ENCODE results near the gene SLC25A13. TPM values are rescaled to one million over a fixed set of nuclear protein-coding genes. Genes with fewer than 3 reads are reported as not detected.

The SLC25A13 gene
- total and polyA plus RNA-seq, 2 donors: 11.5 to 30.5 TPM

- H3K4me1 ChIP-seq (ENCODE audit: insufficient read depth): peaks cover 1% of the 10 kb centered on the region
- H3K4me3 ChIP-seq (ENCODE audit: low read depth, low read length): no peak overlapping the region
- no peak for DNase-seq (ENCODE audit: extremely low spot score)
- H3K36me3 ChIP-seq (ENCODE audit: insufficient read depth): no peaks in the 10 kb centered on the region
- H3K27ac ChIP-seq (ENCODE audit: low read depth): no peak overlapping the region
- 87% methylated on average over 5 of the region's 5 CpGs for WGBS
These were observed 52.5 kb downstream of the SLC25A13 start for GRCh38 chr7:96269246-96269994.

- WGBS: 95% methylated on average over 1 of the region's 1 CpG
- H3K36me3 ChIP-seq (ENCODE audit: insufficient read depth): no peaks in the 10 kb centered on the region
- no peak for DNase-seq (ENCODE audit: extremely low spot score)
- H3K4me3 ChIP-seq (ENCODE audit: low read depth, low read length): no peak overlapping the region
- no peaks in the 10 kb centered on the region for H3K4me1 ChIP-seq (ENCODE audit: insufficient read depth)
- no peak overlapping the region for H3K27ac ChIP-seq (ENCODE audit: low read depth)
These were observed 55.3 kb downstream of the SLC25A13 start for GRCh38 chr7:96266580-96266979.

- H3K27ac ChIP-seq (ENCODE audit: low read depth): no peak overlapping the region
- no peak overlapping the region for H3K4me3 ChIP-seq (ENCODE audit: low read depth, low read length)
- 99% methylated on average over 1 of the region's 1 CpG for WGBS
- no peaks in the 10 kb centered on the region for H3K4me1 ChIP-seq (ENCODE audit: insufficient read depth)
- no peak for DNase-seq (ENCODE audit: extremely low spot score)
- H3K36me3 ChIP-seq (ENCODE audit: insufficient read depth): no peaks in the 10 kb centered on the region
These were observed 55.9 kb downstream of the SLC25A13 start for GRCh38 chr7:96266015-96266414.

GRCh38 chr7:96253964-96254363, 67.9 kb downstream of the SLC25A13 start:
- Histone ChIP-seq H3K36me3 (ENCODE audit: insufficient read depth) (peaks cover 1% of the 10 kb centered on the region), H3K27ac (ENCODE audit: low read depth) (no peak overlapping the region), H3K4me3 (ENCODE audit: low read depth, low read length) (no peak overlapping the region), H3K4me1 (ENCODE audit: insufficient read depth) (no peaks in the 10 kb centered on the region)
- WGBS: 77% methylated on average over 3 of the region's 3 CpGs
- no peak for DNase-seq (ENCODE audit: extremely low spot score)

- no peak overlapping the region for H3K27ac ChIP-seq (ENCODE audit: low read depth)
- no peak overlapping the region for H3K4me3 ChIP-seq (ENCODE audit: low read depth, low read length)
- WGBS: 59% methylated on average over 2 of the region's 2 CpGs
- H3K36me3 ChIP-seq (ENCODE audit: insufficient read depth): peaks cover 1% of the 10 kb centered on the region
- no peak for DNase-seq (ENCODE audit: extremely low spot score)
- H3K4me1 ChIP-seq (ENCODE audit: insufficient read depth): no peaks in the 10 kb centered on the region
These were observed 68.5 kb downstream of the SLC25A13 start for GRCh38 chr7:96253441-96253840.

GRCh38 chr7:96250776-96251361, 71.0 kb downstream of the SLC25A13 start:
- Histone ChIP-seq H3K4me1 (ENCODE audit: insufficient read depth) (no peaks in the 10 kb centered on the region), H3K4me3 (ENCODE audit: low read depth, low read length) (no peak overlapping the region), H3K27ac (ENCODE audit: low read depth) (no peak overlapping the region), H3K36me3 (ENCODE audit: insufficient read depth) (peaks cover 3% of the 10 kb centered on the region)
- 76% methylated on average over 7 of the region's 7 CpGs for WGBS
- DNase-seq (ENCODE audit: extremely low spot score): no peak

GRCh38 chr7:96248405-96248804, 73.5 kb downstream of the SLC25A13 start:
- DNase-seq (ENCODE audit: extremely low spot score): no peak
- Histone ChIP-seq H3K27ac (ENCODE audit: low read depth) (no peak overlapping the region), H3K36me3 (ENCODE audit: insufficient read depth) (peaks cover 3% of the 10 kb centered on the region), H3K4me3 (ENCODE audit: low read depth, low read length) (no peak overlapping the region), H3K4me1 (ENCODE audit: insufficient read depth) (no peaks in the 10 kb centered on the region)
- 85% methylated on average over 2 of the region's 2 CpGs for WGBS

GRCh38 chr7:96246919-96247318, 75.0 kb downstream of the SLC25A13 start:
- DNase-seq (ENCODE audit: extremely low spot score): no peak
- Histone ChIP-seq H3K4me1 (ENCODE audit: insufficient read depth) (no peaks in the 10 kb centered on the region), H3K27ac (ENCODE audit: low read depth) (no peak overlapping the region), H3K36me3 (ENCODE audit: insufficient read depth) (peaks cover 3% of the 10 kb centered on the region), H3K4me3 (ENCODE audit: low read depth, low read length) (no peak overlapping the region)
- WGBS: 91% methylated on average over 3 of the region's 3 CpGs

GRCh38 chr7:96244992-96245292, 77.0 kb downstream of the SLC25A13 start:
- Histone ChIP-seq H3K4me1 (ENCODE audit: insufficient read depth) (no peaks in the 10 kb centered on the region), H3K4me3 (ENCODE audit: low read depth, low read length) (no peak overlapping the region), H3K36me3 (ENCODE audit: insufficient read depth) (peaks cover 2% of the 10 kb centered on the region), H3K27ac (ENCODE audit: low read depth) (no peak overlapping the region)
- DNase-seq (ENCODE audit: extremely low spot score): no peak
- WGBS: 94% methylated on average over 2 of the region's 2 CpGs

- Histone ChIP-seq H3K36me3 (ENCODE audit: insufficient read depth) (peaks cover 2% of the 10 kb centered on the region), H3K4me1 (ENCODE audit: insufficient read depth) (no peaks in the 10 kb centered on the region), H3K27ac (ENCODE audit: low read depth) (no peak overlapping the region), H3K4me3 (ENCODE audit: low read depth, low read length) (no peak overlapping the region)
- DNase-seq (ENCODE audit: extremely low spot score): no peak
- 77% methylated on average over 6 of the region's 6 CpGs for WGBS
These were observed 77.5 kb downstream of the SLC25A13 start for GRCh38 chr7:96244244-96244991.

- no peak for DNase-seq (ENCODE audit: extremely low spot score)
- Histone ChIP-seq H3K27ac (ENCODE audit: low read depth) (no peak overlapping the region), H3K4me3 (ENCODE audit: low read depth, low read length) (no peak overlapping the region), H3K36me3 (ENCODE audit: insufficient read depth) (peaks cover 2% of the 10 kb centered on the region), H3K4me1 (ENCODE audit: insufficient read depth) (no peaks in the 10 kb centered on the region)
- 95% methylated on average over 2 of the region's 2 CpGs for WGBS
These were observed 78.7 kb downstream of the SLC25A13 start for GRCh38 chr7:96243241-96243640.

GRCh38 chr7:96241855-96242254, 80.0 kb downstream of the SLC25A13 start:
- Histone ChIP-seq H3K4me3 (ENCODE audit: low read depth, low read length) (no peak overlapping the region), H3K4me1 (ENCODE audit: insufficient read depth) (no peaks in the 10 kb centered on the region), H3K36me3 (ENCODE audit: insufficient read depth) (peaks cover 2% of the 10 kb centered on the region), H3K27ac (ENCODE audit: low read depth) (no peak overlapping the region)
- DNase-seq (ENCODE audit: extremely low spot score): no peak
- 88% methylated on average over 3 of the region's 3 CpGs for WGBS

- no peak overlapping the region for H3K27ac ChIP-seq (ENCODE audit: low read depth)
- 87% methylated on average over 3 of the region's 3 CpGs for WGBS
- H3K36me3 ChIP-seq (ENCODE audit: insufficient read depth): peaks cover 3% of the 10 kb centered on the region
- no peak overlapping the region for H3K4me3 ChIP-seq (ENCODE audit: low read depth, low read length)
- no peak for DNase-seq (ENCODE audit: extremely low spot score)
- H3K4me1 ChIP-seq (ENCODE audit: insufficient read depth): peaks cover 2% of the 10 kb centered on the region
These were observed 82.7 kb downstream of the SLC25A13 start for GRCh38 chr7:96238976-96239766.

All from urinary bladder (tissue), 4 donors.